NCI-H2196 (cell line): ENCODE results near the gene CHD9.

Experiments
- DNase-seq: peaks from one replicate; lab custom pipeline; 2025; ENCODE audit not compliant: unreplicated experiment; lab: John Stamatoyannopoulos, UW

CHD9 gene

DNA sequence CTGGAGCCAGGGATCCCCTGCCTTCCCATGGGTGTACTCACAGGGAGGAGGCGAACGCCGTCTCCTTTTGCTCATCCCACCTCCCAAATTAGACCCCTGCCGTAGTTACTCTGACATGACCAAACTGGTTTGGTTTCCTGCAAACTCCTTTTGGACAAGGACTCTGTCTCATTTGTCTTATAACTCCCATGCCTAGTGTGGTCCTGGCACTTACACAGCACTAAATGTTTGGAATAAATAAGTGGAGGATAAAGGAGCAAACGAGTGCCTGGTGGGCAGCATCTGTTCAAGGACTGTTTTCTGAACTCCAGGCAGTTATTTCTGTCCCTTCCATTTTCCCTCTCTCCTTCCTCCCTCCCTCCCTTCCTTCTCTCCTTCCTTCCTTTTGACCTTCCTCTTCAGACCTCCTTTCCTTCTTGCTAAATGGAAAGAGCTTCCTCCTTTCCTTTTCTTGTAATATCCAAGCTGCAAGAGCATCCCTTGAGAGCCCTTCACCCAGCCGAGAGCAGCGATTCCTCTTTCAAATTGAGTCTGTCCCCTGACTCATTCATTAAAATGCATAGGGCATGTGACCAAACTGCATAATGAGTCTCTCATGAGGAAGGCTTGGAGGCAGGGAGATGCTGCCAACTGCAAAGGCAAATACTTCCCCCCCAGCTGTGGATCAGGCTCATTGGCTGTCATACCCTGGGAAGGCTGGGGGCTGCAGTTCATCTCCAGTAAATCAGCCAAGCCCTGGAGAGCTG is 36.8 kb downstream of the CHD9 start:
- DNase-seq: peak; percentile 9

DNA sequence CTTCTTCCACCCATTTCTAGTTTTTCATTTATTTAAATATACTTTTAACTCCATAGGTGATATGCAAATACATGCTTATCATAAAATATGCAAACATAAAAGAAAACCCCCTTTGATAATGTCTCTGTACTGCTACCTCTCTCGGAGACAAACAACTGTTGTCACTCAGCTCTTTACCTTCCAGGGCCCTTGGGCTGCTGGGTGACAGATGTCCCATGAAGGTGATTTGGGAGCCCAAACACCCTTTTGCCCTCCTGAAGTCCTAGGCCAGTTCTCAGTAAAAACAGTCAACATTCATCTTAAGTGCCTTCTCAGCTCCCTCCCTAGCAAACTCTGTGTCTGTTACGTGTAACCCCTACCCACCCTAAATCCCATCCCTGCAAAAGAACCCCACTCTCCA is 37.5 kb downstream of the CHD9 start:
- DNase-seq: no peak

DNA sequence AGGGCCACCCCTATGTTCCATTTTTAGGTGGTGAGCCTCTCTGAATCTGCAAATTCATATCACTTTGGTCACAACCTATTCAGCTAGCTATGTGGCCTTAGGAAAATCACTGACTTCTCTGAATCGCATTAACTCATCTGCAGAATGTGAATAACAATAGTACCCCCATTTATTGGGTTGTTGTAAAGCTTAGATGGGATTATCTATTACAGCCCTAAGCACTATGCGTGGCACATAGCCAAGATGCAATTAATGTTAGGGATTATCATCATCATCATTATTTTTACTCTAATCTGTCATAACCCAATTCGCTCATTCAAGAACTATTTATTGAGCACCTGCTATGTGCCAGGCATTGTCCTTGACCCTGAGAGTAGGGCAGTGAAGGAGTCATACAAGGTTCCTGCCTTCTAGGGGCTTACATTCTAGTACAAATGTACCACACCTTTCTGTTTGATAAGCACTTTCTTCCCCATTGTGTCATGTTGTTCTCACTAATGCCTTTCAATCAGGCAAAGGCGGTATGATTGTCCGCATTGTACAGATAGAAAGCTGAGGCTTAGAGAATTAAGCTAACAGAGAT is 38.5 kb downstream of the CHD9 start:
- no peak for DNase-seq

DNA sequence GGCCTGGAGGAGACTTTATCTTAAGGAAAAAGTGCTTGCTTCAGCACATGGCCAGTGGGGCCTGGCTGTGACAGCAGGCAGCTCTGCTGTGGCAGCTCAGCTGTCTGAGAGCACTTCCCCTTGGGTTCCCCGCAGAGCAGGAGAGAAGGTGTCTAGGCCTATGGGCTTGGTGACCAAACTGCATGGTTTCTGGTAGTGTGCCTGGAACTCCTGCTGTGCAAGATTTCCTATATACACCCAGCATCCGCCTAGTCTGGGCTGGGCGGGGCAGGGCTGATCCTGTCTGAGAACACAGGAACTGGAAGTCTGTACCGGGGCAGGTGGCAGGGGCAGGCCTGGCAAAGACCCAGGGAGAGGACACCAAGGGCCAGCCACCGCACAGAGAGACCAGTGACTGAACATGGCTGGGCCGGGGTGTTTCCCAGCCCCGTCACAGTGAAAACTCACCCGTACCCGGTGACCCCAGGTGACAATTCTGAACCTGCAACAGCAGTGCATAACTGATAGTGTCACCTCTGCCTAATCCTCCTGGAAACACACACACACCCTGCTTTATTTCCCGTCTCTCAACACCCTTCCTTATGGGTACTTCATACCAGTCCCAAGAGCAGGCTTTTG is 39.3 kb downstream of the CHD9 start:
- peak; percentile 36 for DNase-seq

- DNase-seq: no peak
These were observed 42.4 kb downstream of the CHD9 start for GRCh38 chr16:53097190-53097589.

DNA sequence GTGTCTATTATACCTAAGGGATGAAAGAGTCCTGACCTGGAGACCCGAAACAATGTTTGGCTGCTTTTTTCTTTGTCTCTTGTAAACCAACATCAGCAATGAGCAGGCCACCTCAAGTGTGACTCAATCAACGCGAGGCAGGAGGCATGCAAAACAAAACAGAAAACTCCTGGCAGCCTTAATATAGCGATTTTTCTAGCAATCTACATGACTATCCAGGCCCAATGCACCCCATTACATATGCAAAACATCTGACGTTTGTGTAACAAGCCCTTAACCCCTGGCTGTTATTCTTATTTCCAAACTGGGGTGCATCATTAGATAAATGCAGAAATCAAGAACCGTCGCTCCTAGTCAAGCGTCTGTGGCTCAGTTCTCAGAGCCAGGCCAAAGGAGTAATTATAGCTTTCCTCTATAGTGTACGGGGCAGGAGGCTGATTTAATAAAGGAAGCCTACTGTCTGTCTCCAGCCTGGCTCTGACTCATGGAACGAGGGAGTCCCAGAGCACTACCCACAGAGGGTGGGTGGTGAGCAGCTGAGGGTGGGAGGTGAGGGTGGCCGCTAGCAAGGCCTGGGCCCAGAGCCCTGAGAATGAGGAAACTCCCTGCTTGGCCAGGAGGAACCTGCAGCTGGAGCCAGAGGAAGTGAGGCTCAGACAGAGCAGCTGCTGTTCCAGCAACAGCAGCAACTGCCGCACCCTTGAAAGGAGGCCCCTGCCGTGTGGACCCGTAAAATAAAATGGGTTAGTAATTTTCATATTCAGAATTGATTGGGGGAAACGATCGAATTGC is 43.9 kb downstream of the CHD9 start:
- DNase-seq: peak; percentile 39

DNA sequence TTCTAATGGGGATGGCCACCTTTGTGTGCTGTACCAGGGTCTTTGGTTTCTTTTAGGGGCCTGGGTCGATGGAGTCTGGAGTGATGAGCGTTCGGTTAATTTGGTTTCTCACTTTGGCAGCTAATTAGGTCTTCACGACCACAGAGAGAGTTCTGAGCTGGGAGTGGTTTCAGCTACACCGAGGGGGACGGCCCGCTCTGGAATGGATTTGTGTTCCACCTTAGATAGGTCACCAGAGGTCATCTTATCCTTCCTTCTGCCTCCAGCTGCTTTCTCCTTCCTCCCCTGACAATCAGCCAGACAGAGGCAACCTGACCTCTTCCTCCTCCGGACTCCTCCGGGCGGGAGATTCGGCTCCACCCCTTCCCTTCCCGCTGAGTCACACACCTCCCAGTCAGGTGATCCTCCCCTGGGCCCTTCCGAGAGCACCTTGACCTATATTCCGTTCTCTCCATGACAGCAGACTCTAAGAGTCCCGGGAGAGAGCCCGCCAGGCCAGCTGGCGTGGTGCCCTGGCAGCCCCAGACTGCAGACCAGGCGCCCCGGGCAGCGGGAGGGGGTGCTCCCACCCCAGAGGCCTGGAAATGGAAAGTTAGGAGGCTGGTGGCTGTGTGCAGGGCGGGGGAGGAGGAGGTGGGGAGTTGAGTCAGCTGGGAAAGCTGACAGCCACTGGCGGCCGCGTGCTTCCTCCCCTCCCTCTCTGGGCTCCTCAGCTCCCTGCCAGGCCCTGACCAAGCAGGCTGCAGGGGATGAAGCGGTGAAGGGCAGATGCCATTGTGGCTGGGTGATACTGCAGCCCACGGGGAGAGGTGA is 44.7 kb downstream of the CHD9 start:
- DNase-seq: peak; percentile 90

GRCh38 chr16:53100131-53100748 is 45.4 kb downstream of the CHD9 start:
- DNase-seq: no peak

- DNase-seq: no peak
These were observed 46.1 kb downstream of the CHD9 start for GRCh38 chr16:53100889-53101288.

- DNase-seq: no peak
These were observed 49.0 kb downstream of the CHD9 start for GRCh38 chr16:53103811-53104210.

GRCh38 chr16:53105565-53105964 is 50.8 kb downstream of the CHD9 start:
- DNase-seq: no peak

GRCh38 chr16:53111078-53111791 is 56.4 kb downstream of the CHD9 start:
- no peak for DNase-seq

DNA sequence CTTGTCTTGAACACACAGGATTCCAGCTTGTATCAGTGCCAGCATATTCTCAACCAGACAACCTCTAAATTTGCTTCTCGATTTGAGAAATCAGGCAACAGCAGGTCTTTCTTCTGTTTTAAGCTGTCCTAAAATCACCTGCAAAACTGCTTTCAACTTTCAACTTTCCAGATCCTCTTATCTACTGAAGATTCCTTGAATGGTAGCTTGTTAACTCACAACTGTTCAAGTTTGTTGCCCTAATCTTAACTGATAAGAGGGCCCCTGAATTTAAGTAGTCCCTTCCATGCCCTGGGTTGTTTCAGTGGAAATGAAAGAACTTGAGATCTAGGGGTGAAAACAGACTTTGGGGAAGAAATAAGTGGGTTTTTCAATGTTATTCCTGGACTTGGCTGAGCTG is 57.2 kb downstream of the CHD9 start:
- no peak for DNase-seq

DNA sequence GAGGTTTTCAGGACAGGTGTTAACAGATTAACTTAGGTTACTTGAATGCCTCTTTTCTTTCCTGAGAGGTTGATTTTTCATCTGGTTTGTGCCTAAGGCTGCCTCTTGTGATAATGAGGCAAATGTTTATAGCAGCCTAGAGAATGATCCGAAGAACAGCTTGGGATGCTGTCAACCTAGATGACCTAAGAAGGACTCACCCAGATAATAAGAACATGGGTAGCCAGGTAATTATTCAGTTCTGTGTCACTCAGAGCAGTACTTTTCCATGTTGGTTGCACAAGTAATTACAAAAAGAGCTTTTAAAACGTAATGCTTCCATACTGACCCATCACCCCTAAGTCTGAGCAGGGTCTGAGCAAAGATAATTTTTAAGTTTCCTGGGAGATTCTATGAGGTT is 60.3 kb downstream of the CHD9 start:
- DNase-seq: no peak

GRCh38 chr16:53115773-53116172 is 61.0 kb downstream of the CHD9 start:
- DNase-seq: no peak

GRCh38 chr16:53121043-53121620 is 66.3 kb downstream of the CHD9 start:
- no peak for DNase-seq

DNA sequence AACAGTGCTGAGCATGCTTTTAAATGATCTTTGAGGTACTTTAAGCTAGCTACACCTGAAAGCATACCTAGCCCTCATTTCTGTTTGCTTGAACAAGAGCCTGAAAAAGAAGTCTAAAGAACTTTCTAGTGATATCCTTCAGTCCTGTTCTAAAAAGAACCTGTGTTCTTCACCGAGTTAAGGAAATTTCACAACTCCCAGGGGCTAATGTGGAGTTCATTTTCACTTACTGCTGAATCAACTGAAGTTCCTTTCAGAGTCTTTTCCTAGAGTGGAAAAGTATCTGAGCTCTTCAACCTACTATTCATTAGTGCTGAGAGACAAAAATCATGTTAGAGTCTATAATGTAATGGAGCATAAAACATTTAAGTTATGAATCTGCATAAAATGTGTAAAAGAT is 66.9 kb downstream of the CHD9 start:
- no peak for DNase-seq

DNA sequence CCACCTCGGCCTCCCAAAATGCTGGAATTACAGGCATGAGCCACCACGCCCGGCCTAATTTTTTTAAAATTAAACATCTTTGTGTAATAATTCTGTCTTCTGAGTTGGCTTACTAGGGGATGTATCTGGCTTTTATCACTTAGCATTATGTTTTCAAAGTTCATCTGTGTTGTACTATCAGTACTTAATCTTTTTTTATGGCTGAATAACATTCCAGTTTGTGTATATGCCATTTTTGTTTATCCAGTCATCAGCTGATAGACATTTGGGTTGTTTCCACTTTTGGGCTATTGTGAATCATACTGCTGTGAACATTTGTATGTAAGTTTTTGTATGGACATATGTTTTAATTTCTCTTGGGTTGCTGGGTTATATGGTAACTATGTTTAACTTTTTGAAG is 69.0 kb downstream of the CHD9 start:
- DNase-seq: no peak

DNA sequence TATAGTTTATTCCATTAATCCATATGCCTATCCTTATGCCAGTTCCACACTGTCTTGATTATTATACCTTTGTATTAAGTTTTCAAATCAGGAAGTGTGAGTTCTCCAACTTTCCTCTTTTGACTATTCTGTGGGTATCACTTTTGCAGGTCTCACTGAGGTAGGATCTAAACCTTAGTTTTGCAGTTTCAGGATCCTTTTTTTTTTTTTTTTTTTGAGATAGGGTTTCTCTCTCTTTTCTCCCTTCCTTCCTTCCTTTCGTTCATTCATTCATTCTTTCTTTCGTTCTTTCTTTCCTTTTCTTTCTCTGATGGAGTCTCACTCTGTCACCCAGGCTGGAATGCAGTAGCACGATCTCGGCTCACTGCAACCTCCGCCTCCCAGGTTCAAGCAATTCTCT is 71.6 kb downstream of the CHD9 start:
- no peak for DNase-seq
